Stomach (tissue), 4 donors: ENCODE data around the gene ITGB7.

Experiments used
- EP300 ChIP-seq: sonication (generic); formaldehyde crosslinking; IDR thresholded peaks from one replicate; pipeline ENCODE4 v1.6.1; 2017; ENCODE audit warnings: antibody characterized with exemption
- POLR2A ChIP-seq, 4 donors: fragments of 450-650 bp; IDR thresholded peaks; one replicate each; pipeline ENCODE4 v1.6.1; 2016; ENCODE audit warnings: antibody characterized with exemption in 4 of 4, control low read depth in 2 of 4, mild to moderate bottlenecking in 1 of 4, moderate library complexity in 1 of 4
- TF ChIP-seq, protein P1 (sequence below), 7 experiments: fragments of 450-650 bp in 4 of 7; fragments of 200-600 bp in 3 of 7; sonication (generic) in 3 of 7; IDR thresholded peaks; one replicate each; pipeline ENCODE4 v1.5.1; 2016 to 2019; ENCODE audit warnings: antibody characterized with exemption in 7 of 7, control low read depth in 2 of 7, mild to moderate bottlenecking in 1 of 7

DNA sequence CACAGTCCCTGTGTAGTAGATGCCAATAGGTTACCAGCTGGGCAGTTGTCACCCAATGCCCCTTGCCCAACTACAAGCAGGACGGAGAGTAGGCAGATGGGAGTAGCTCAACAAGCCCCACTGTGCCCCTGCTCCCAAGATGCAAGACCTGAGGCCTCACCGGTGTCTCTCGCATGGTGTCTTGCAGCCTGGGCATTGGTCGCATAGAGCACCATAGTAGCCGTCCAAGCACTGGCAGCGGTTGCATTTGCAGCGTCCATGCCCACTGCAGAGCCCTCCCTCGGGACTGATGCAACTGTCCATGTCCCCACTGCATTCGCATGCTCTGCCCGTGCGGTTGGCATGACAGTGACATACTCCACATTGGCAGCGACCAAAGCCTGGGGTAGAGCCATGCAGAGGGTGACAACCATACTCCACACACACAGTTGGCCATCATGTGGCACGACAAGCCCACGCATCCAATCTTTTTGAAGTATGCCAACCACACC lies 14.5 kb downstream of the ITGB7 start:
- TF ChIP-seq, protein P1, sequence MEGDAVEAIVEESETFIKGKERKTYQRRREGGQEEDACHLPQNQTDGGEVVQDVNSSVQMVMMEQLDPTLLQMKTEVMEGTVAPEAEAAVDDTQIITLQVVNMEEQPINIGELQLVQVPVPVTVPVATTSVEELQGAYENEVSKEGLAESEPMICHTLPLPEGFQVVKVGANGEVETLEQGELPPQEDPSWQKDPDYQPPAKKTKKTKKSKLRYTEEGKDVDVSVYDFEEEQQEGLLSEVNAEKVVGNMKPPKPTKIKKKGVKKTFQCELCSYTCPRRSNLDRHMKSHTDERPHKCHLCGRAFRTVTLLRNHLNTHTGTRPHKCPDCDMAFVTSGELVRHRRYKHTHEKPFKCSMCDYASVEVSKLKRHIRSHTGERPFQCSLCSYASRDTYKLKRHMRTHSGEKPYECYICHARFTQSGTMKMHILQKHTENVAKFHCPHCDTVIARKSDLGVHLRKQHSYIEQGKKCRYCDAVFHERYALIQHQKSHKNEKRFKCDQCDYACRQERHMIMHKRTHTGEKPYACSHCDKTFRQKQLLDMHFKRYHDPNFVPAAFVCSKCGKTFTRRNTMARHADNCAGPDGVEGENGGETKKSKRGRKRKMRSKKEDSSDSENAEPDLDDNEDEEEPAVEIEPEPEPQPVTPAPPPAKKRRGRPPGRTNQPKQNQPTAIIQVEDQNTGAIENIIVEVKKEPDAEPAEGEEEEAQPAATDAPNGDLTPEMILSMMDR (IDR thresholded peaks at IDR 0.05) = no peak
- TF ChIP-seq POLR2A (IDR thresholded peaks at IDR 0.05) (no peak), EP300 (no peak)
